ENCODE data around the gene ABCG2. TPM values are rescaled to one million over a fixed set of nuclear protein-coding genes. Genes with fewer than 3 reads are reported as not detected.

ABCG2 gene
- total and polyA plus RNA-seq, 2 of the 4 experiments (the other 2 are of a cell fraction), result 0.50 to 1.1 TPM

DNA sequence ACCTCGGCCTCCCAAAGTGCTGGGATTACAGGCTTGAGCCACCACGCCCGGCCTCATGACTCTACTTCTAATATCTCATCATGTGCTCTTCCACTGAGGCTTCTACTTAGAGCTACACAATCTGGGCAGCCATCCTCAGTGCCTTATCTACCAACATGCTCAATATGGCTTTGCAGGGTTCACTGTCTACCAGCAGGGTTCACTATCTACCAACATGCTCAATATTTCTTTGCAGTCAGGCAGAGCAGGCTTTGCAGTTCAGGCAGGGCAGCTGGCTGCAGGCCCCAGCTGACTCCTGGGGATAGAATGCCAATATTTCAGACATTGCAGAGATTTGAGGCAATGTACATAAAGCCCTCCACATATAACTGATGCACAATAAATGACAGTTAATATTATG lies 103.5 kb downstream of the ABCG2 start:
- Histone ChIP-seq H3K9ac (ENCODE audit: low read depth, low read length) (no peak overlapping the region), H2AK9ac (replicated peaks; ENCODE audit: low read depth, low read length, poor library complexity) (no peak overlapping the region), H3K4ac (ENCODE audit: low read depth, low read length) (no peak overlapping the region), H4K8ac (ENCODE audit: low read depth in 2 of 2, low read length in 2 of 2) (no peak overlapping the region), H2BK20ac (ENCODE audit: low read depth, low read length) (no peak overlapping the region), H3K23ac (ENCODE audit: low read depth, low read length) (no peak overlapping the region), H3K27ac (ENCODE audit: insufficient read depth, low read length) (no peak overlapping the region), H3K79me1 (ENCODE audit: low read depth in 1 of 2, low read length in 2 of 2) (no peaks in the 10 kb centered on the region), H4K20me1 (ENCODE audit: insufficient read depth, low read length) (no peaks in the 10 kb centered on the region), H3K27me3 (ENCODE audit: control insufficient read depth, insufficient read depth, low read length) (no peaks in the 10 kb centered on the region), H4K5ac (ENCODE audit: low read depth, low read length) (no peak overlapping the region), H3K9me3 (ENCODE audit: control insufficient read depth, insufficient read depth, low read length) (no peaks in the 10 kb centered on the region), H2BK120ac (ENCODE audit: low read depth, low read length) (no peak overlapping the region), H3K4me1 (ENCODE audit: control insufficient read depth, insufficient read depth, low read length) (no peaks in the 10 kb centered on the region), H2AK5ac (ENCODE audit: low read depth, low read length) (no peak overlapping the region), H3K14ac (replicated peaks; ENCODE audit: low read depth, low read length) (no peak overlapping the region), H3K56ac (ENCODE audit: extremely low read depth, insufficient read depth, low read length) (no peak overlapping the region), H3K18ac (ENCODE audit: low read depth, low read length) (no peak overlapping the region), H3K36me3 (ENCODE audit: control insufficient read depth, insufficient read depth, low read length) (peaks cover 16% of the 10 kb centered on the region), H3K4me2 (ENCODE audit: low read depth, low read length) (no peak overlapping the region), H3K9me1 (ENCODE audit: insufficient read depth, low read length) (no peaks in the 10 kb centered on the region), H2BK5ac (ENCODE audit: low read depth, low read length, poor library complexity, severe bottlenecking) (no peak overlapping the region), H4K91ac (ENCODE audit: insufficient read depth, low read depth, low read length) (no peak overlapping the region), H2AFZ (replicated peaks; ENCODE audit: low read length, poor library complexity) (no peak overlapping the region), H2BK15ac (ENCODE audit: low read depth, low read length) (no peak overlapping the region), H3K4me3 (ENCODE audit: insufficient read depth, low read depth, low read length) (no peak overlapping the region)
- ATAC-seq (ENCODE audit: low read depth) (peak; percentile 99), DNase-seq (peak; percentile 72)
- no peak for TF ChIP-seq FOS (IDR thresholded peaks at IDR 0.05; ENCODE audit: low read depth, low read length)
- no peak for TF ChIP-seq MXI1 (IDR thresholded peaks at IDR 0.05; ENCODE audit: borderline replicate concordance, low read depth, low read length)
- no peak for TF ChIP-seq POLR2A (IDR thresholded peaks at IDR 0.05; ENCODE audit: low read depth, low read length)
- TF ChIP-seq MAFK (IDR thresholded peaks at IDR 0.05; ENCODE audit: low read depth, low read length), result no peak
- peak; percentile 81 for TF ChIP-seq RAD21 (IDR thresholded peaks at IDR 0.05; ENCODE audit: low read length)
- no peak for TF ChIP-seq RCOR1 (IDR thresholded peaks at IDR 0.05; ENCODE audit: insufficient replicate concordance, low read length)
- no peak for TF ChIP-seq RFX5 (IDR thresholded peaks at IDR 0.05; ENCODE audit: low read depth, low read length)
- TF ChIP-seq NFE2L2 (IDR thresholded peaks at IDR 0.05; ENCODE audit: low read depth, low read length), result no peak
- no peak for TF ChIP-seq MAZ (IDR thresholded peaks at IDR 0.05; ENCODE audit: borderline replicate concordance, low read depth, low read length)
- TF ChIP-seq CEBPB (IDR thresholded peaks at IDR 0.05; ENCODE audit: low read depth, low read length), result no peak
- TF ChIP-seq, protein P1, sequence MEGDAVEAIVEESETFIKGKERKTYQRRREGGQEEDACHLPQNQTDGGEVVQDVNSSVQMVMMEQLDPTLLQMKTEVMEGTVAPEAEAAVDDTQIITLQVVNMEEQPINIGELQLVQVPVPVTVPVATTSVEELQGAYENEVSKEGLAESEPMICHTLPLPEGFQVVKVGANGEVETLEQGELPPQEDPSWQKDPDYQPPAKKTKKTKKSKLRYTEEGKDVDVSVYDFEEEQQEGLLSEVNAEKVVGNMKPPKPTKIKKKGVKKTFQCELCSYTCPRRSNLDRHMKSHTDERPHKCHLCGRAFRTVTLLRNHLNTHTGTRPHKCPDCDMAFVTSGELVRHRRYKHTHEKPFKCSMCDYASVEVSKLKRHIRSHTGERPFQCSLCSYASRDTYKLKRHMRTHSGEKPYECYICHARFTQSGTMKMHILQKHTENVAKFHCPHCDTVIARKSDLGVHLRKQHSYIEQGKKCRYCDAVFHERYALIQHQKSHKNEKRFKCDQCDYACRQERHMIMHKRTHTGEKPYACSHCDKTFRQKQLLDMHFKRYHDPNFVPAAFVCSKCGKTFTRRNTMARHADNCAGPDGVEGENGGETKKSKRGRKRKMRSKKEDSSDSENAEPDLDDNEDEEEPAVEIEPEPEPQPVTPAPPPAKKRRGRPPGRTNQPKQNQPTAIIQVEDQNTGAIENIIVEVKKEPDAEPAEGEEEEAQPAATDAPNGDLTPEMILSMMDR (conservative IDR thresholded peaks at IDR 0.05; ENCODE audit: low read depth, low read length), result peak; percentile 64
- no peak for TF ChIP-seq BHLHE40 (IDR thresholded peaks at IDR 0.05; ENCODE audit: low read depth, low read length)
- TF ChIP-seq, protein P2, sequence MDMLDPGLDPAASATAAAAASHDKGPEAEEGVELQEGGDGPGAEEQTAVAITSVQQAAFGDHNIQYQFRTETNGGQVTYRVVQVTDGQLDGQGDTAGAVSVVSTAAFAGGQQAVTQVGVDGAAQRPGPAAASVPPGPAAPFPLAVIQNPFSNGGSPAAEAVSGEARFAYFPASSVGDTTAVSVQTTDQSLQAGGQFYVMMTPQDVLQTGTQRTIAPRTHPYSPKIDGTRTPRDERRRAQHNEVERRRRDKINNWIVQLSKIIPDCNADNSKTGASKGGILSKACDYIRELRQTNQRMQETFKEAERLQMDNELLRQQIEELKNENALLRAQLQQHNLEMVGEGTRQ (IDR thresholded peaks at IDR 0.05; ENCODE audit: low read depth, low read length), result no peak
- TF ChIP-seq, protein P3, sequence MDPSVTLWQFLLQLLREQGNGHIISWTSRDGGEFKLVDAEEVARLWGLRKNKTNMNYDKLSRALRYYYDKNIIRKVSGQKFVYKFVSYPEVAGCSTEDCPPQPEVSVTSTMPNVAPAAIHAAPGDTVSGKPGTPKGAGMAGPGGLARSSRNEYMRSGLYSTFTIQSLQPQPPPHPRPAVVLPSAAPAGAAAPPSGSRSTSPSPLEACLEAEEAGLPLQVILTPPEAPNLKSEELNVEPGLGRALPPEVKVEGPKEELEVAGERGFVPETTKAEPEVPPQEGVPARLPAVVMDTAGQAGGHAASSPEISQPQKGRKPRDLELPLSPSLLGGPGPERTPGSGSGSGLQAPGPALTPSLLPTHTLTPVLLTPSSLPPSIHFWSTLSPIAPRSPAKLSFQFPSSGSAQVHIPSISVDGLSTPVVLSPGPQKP (IDR thresholded peaks at IDR 0.05; ENCODE audit: borderline replicate concordance, low read depth, low read length), result no peak
- TF ChIP-seq SMC3 (IDR thresholded peaks at IDR 0.05; ENCODE audit: low read depth, low read length), result peak; percentile 90
- TF ChIP-seq CHD1 (IDR thresholded peaks at IDR 0.05; ENCODE audit: low read depth, low read length), result no peak
- WGBS, 2 experiments (ENCODE audit: extremely low coverage in 2 of 2, insufficient read length in 1 of 2), result no CpG with 5 or more reads among the region's 3 CpGs
- ChIA-PET POLR2A (ENCODE audit: unreplicated experiment) (no interaction called here), CTCF (interaction anchor here (0.8 to 2.2 kb wide), 8 partner anchors 10 to 468 kb away, joined by 3 to 24 read pairs (median 4); no protein-coding TSS in a partner anchor)
- in situ Hi-C loops (cut with MboI; ENCODE audit: low sequenced_read_pairs), result no loop called here
- dilution Hi-C loops (cut with HindIII; ENCODE audit: low sequenced_read_pairs, unreplicated experiment), result no loop called here
- no TSS peak for BruUV-seq (replicated peaks)
- intact Hi-C loops (cut with micrococcal nuclease), result loop anchor here (1.0 to 10.0 kb wide), 3 partner anchors 157 to 462 kb away; partner anchors contain the start of gene PPM1K

Measured in IMR-90 (cell line).